SK-N-SH treated with all-trans-retinoic acid at 6 μM for 48 hours (cell line): ENCODE data around the gene NXN.

Experiments
- ARNTL ChIP-seq: fragments of 450-650 bp; formaldehyde crosslinking; IDR thresholded peaks from 2 replicates; pipeline ENCODE4 v1.5.0; 2020; ENCODE audit warnings: low read depth, mild to moderate bottlenecking, moderate library complexity, borderline replicate concordance
- ESRRG ChIP-seq: fragments of 250-450 bp; sonication (Bioruptor Pico); IDR thresholded peaks from 2 replicates; pipeline ENCODE4 v1.6.1; 2021; ENCODE audit warnings: mild to moderate bottlenecking
- GLIS3 ChIP-seq: fragments of 250-450 bp; sonication (Bioruptor Pico); IDR thresholded peaks from 2 replicates; pipeline ENCODE4 v1.5.0; 2020; ENCODE audit warnings: mild to moderate bottlenecking, moderate library complexity
- PATZ1 ChIP-seq: fragments of 250-450 bp; sonication (Bioruptor Pico); IDR thresholded peaks from 2 replicates; pipeline ENCODE4 v1.8.0; 2020; ENCODE audit warnings: mild to moderate bottlenecking, moderate library complexity, borderline replicate concordance
- RARB ChIP-seq: fragments of 250-450 bp; sonication (Bioruptor Pico); IDR thresholded peaks from 2 replicates; pipeline ENCODE4 v1.8.0; 2021; ENCODE audit warnings: mild to moderate bottlenecking, moderate library complexity
- SNAI2 ChIP-seq: fragments of 250-450 bp; sonication (Bioruptor Pico); IDR thresholded peaks from 2 replicates; pipeline ENCODE4 v1.5.0; 2020; ENCODE audit warnings: mild to moderate bottlenecking, moderate library complexity
- TCF4 ChIP-seq: fragments of 250-450 bp; sonication (Bioruptor Pico); IDR thresholded peaks from 2 replicates; pipeline ENCODE4 v1.8.0; 2021; ENCODE audit warnings: mild to moderate bottlenecking, moderate library complexity, borderline replicate concordance
- ZC3H10 ChIP-seq: fragments of 250-450 bp; sonication (Bioruptor Pico); IDR thresholded peaks from 2 replicates; pipeline ENCODE4 v1.5.1; 2021; ENCODE audit warnings: mild to moderate bottlenecking, moderate library complexity
- ZFP30 ChIP-seq: fragments of 450-650 bp; formaldehyde crosslinking; IDR thresholded peaks from 2 replicates; pipeline ENCODE4 v1.5.0; 2022; ENCODE audit warnings: mild to moderate bottlenecking, moderate library complexity
- ZNF8 ChIP-seq: fragments of 450-650 bp; formaldehyde crosslinking; IDR thresholded peaks from 2 replicates; pipeline ENCODE4 v1.5.0; 2020; ENCODE audit warnings: mild to moderate bottlenecking, moderate library complexity
- TF ChIP-seq, protein P1 (sequence below): fragments of 250-450 bp; sonication (Bioruptor Pico); IDR thresholded peaks from 2 replicates; pipeline ENCODE4 v1.5.1; 2020; ENCODE audit warnings: low read depth, mild to moderate bottlenecking, moderate library complexity
- TF ChIP-seq, protein P2 (sequence below): fragments of 250-450 bp; sonication (Bioruptor Pico); IDR thresholded peaks from 2 replicates; pipeline ENCODE4 v1.8.0; 2021; ENCODE audit warnings: low read depth, mild to moderate bottlenecking, moderate library complexity, borderline replicate concordance

DNA sequence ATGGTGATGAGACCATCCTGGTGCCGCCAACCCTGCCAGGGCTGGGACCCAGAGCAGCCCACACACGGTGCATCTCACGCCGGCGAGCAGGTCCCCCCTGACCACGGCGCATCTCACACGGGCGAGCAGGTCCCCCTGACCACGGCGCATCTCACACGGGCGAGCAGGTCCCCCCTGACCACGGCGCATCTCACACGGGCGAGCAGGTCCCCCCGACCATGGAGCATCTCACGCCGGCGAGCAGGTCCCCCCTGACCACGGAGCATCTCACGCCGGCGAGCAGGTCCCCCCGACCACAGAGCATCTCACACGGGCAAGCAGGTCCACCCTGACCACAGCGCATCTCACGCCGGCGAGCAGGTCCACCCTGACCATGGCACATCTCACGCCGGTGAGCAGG lies 138.3 kb downstream of the NXN start:
- TF ChIP-seq TCF4 (CRISPR knock-in tag) (no peak), ARNTL (CRISPR knock-in tag) (no peak), GLIS3 (CRISPR knock-in tag) (no peak), SNAI2 (CRISPR knock-in tag) (no peak), ZNF8 (CRISPR knock-in tag) (no peak), PATZ1 (CRISPR knock-in tag) (no peak), ZFP30 (CRISPR knock-in tag) (no peak), RARB (CRISPR knock-in tag) (no peak), ESRRG (CRISPR knock-in tag) (no peak), ZC3H10 (CRISPR knock-in tag) (no peak)
- TF ChIP-seq, protein P1, sequence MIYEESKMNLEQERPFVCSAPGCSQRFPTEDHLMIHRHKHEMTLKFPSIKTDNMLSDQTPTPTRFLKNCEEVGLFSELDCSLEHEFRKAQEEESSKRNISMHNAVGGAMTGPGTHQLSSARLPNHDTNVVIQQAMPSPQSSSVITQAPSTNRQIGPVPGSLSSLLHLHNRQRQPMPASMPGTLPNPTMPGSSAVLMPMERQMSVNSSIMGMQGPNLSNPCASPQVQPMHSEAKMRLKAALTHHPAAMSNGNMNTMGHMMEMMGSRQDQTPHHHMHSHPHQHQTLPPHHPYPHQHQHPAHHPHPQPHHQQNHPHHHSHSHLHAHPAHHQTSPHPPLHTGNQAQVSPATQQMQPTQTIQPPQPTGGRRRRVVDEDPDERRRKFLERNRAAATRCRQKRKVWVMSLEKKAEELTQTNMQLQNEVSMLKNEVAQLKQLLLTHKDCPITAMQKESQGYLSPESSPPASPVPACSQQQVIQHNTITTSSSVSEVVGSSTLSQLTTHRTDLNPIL (CRISPR knock-in tag): no peak
- TF ChIP-seq, protein P2, sequence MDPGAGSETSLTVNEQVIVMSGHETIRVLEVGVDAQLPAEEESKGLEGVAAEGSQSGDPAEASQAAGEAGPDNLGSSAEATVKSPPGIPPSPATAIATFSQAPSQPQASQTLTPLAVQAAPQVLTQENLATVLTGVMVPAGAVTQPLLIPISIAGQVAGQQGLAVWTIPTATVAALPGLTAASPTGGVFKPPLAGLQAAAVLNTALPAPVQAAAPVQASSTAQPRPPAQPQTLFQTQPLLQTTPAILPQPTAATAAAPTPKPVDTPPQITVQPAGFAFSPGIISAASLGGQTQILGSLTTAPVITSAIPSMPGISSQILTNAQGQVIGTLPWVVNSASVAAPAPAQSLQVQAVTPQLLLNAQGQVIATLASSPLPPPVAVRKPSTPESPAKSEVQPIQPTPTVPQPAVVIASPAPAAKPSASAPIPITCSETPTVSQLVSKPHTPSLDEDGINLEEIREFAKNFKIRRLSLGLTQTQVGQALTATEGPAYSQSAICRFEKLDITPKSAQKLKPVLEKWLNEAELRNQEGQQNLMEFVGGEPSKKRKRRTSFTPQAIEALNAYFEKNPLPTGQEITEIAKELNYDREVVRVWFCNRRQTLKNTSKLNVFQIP (CRISPR knock-in tag): no peak
